Measurements from ENCODE around the gene BPIFB2.
A peak's percentile ranks its signal among the peaks of the same experiment; 100 is the strongest.
"Not testable (repeated sequence)": the region's sequence is repeated elsewhere in the genome, so short reads cannot be mapped to it uniquely, and the experiment has no call there.

BPIFB2 gene

DNA sequence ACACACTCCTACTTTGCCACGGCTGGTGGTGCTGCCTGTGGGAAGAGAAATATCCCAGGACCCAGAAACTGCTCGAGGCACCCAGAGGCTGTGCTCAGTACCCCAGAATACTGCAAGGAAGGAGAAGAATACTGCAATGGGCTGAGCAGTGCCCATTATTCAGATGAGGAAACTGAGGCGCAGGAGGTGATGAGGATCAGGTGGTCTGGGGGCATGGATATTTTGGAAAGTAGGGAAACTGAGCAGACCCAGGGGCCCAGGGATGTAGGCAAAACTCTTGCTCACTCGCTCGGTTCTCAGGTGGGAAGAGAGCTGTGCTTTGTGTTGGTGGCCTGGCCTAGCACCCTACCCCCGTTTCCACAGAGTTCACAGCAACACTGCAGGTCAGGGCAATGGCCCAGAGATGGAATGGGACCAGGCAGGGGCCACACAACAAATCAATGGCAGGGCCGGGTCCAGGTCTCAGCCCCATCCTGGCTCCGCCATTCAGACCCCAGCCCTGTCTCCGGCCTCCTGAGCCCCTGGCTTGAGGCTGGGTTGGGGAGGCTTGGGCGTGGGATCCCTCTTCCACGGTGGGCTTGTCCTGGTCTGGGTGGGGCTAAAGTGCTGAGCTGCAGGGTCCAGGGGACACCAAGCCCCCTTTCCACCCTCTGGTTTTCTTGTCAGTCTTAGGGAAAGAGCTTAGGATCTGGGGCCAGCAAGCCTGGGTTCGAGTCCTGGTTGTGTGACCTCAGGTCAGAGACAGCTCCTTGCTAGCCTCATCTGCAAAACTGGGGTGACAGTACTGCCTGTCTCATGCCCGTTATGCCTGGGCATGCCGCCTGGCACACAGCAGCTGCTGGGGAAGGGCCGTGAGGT lies 37.2 kb upstream of the BPIFB2 start:
- Histone ChIP-seq H3K4me3 (no peak overlapping the region), H3K27ac (peak overlapping the region in 18 of 21 experiments; percentile 21 to 96 (median 70))

DNA sequence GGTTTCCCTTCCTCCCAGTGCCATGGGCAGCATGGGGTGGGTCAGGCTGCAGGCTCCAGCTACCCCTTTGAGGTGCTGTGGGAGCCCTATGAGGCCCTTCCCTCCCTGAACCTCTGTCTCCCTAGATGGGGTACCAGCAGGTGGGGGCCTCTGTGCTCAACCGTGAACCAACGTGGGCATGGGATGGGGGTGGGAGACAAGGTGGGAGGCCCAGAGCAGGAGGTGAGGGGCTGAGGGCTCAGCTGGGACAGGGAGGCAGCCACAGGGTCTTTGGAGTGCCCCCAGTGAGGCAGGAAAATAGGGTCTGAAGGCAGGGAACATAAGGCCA lies 36.6 kb upstream of the BPIFB2 start:
- peak overlapping the region in 19 of 21 experiments; percentile 21 to 96 (median 70) for H3K27ac ChIP-seq
- H3K4me3 ChIP-seq, result no peak overlapping the region

DNA sequence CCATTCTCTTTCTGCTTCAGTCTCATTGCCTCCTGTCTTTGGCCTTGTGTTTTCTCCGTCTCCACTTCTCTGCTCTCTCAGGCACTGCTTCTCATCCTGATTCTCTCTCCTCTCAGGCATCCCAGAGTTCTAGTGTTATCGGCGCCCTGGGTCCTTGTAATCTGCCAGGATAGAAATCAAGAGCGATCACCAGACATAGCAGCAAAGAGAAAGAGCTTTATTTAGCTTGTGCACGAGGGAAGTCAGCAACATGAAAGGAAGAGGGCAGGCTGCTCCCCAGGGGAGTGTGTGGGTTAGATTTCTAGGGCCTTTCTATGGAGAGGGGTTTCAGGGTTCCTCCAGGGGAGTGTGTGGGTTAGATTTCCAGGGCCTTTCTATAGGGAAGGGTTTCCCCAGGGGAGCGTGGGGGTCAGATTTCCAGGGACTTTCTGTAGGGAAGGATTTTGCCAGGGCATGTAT lies 35.8 kb upstream of the BPIFB2 start:
- Histone ChIP-seq H3K27ac (peak overlapping the region in 17 of 21 experiments; percentile 21 to 96 (median 70)), H3K4me3 (no peak overlapping the region)

DNA sequence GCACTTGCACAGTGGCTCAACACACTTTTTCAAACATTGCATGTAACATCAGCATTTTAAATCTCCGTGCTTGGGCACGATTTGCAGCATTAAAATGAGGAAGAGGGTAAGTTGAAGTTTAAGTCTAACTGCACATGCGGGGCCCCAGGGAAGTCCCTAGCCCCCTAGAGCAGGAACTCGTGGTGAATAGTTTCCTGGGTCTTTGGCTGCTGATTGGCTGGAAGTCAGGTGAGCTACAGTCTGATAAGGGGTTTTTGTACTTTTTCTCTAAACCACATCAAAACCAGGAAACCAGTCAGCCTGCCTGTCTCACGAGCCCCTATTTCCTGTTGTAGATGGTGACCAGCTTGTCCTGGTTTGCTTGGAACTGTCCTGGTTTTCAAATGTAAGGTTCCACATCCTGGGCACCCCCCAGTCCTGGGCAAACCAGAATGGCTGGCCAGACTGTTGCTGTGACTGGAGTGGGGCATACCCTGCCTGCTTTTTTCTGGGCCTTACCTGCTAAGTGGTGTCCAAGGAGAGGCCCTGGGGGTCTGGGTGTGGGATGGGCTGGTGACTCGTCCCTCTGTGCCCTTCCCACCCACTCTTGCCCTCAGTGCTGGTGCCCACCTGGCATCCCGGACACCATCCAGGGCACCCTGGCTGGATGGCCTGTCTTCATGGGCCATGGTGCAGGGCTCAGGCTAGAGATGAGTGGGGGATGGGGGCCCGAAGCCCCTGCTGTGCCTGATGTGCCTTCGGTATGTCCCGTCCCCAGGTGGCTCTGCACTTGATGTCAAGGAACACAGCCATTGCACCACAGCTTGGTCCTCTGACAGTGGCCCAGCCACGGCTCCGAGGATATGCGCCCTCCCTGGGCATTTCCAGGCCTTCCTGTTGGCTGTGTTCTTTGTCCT lies 35.1 kb upstream of the BPIFB2 start:
- peak overlapping the region in 16 of 21 experiments; percentile 42 to 96 (median 72) for H3K27ac ChIP-seq

DNA sequence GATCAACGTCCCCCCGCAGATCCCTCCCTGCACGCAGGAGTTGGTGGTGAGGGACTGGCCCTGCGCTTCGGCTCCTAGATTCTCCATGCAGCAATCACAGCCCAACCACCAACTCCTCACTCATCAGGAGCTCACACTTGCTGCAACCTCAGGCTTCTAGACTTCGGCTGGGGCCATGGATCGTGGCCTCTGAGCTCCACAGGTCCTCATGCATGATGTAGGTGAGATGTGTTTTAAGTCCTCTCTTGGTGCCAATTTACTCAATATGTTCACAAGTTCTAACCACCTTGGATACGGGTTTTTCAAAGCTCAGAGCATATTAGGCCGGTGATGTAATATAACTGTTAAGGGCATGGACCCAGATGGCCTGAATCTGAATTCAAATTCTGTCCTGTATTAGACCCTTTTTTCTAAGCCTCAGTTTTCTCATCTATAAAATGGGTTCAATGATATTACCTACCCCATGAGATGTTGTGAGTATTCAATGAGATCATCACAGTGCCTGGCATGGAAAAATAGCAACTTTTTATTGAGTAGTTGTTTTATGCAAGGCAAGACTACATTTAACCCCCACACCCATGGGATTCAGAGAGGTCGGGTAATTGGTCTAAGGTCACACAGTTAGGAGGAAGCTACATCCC lies 34.3 kb upstream of the BPIFB2 start:
- peak overlapping the region in 10 of 21 experiments; percentile 42 to 96 (median 81) for H3K27ac ChIP-seq

More for the DNA sequence above, 35.1 kb upstream of the BPIFB2 start:
- H3K4me3 ChIP-seq, result no peak overlapping the region

DNA sequence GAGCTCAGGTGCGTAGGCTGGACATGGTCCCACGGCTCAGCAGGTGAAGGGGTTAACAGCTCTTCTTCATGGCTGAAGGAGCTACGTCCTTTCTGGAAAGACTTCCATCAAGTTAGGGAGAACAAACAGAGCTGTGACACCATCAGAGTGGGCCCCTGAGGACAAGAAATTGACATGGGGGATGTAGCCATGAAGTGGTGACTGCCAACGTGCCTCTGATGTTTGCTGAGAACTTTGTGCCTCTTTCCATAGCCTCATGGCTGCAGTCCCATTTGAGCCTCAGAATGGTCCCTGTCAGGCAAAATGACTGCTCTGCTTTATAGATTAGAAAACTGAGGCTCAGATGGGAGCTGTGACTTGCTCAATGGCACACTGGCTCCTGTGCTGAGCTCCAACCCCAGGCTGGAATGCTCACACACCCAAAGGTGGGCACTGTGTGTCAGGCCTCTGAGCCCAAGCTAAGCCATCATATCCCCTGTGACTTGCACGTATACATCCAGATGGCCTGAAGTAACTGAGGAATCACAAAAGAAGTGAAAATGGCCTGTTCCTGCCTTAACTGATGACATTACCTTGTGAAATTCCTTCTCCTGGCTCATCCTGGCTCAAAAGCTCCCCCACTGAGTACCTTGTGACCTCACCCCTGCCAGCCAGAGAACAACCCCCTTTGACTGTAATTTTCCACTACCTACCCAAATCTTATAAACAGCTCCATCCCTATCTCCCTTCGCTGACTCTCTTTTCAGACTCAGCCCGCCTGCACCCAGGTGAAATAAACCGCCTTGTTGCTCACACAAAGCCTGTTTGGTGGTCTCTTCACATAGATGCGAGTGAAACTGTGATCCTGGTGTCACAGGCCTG lies 33.1 kb upstream of the BPIFB2 start:
- H3K27ac ChIP-seq, result peak overlapping the region in 3 of 21 experiments; percentile 13 to 96 (median 84)
- not testable (repeated sequence) for H3K4me3 ChIP-seq

More for the DNA sequence above, 34.3 kb upstream of the BPIFB2 start:
- no peak overlapping the region for H3K4me3 ChIP-seq

GRCh38 chr20:32975121-32975520 lies 32.4 kb upstream of the BPIFB2 start:
- not testable (repeated sequence) for H3K4me3 ChIP-seq
- peak overlapping the region in 2 of 21 experiments; percentile 84 to 96 for H3K27ac ChIP-seq

DNA sequence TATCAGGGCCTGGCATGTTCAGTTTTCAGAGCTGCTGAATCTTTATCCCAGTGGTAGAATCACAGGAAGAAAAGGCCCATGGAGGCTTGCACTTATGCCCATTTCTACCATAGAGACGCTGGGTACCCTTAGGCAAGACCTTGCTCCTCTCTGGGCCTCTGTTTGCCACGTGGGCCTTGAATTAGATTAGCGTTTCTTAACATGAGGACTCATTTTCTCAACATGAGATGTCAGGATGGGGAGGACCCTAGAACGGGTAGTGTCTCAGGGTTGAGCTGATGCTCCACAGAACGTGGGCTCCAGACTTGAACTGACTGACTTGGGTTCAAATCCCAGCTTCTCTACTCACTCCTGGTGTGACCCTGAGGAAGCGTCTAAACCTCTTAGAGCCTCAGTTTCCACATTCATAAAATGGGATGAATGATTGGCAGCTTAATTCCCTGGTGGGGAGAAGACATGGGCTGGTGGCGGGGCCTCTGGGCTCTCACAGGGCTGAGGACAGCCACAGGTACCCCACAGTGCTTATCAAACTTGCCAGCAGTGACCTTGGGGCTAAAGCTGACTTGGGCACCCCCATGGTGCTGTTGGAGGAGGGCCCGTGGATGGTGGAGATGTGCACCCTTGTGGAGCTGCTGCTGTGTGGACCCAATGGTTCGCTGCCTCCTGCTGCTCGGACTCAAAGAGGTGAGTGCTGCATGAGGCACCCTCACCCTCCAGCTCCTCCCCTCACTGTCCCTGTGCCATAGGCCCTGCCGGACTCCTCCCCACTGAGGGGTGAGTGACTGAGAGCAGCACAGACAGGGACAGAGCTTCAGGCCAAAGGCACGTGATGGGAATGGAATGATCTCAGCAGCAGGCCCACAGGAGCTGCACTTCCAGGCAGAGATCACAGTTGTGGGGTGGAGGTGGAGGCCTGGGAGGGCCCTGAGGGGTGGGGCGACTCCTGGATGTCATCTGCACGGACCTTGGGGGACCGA lies 31.5 kb upstream of the BPIFB2 start:
- Histone ChIP-seq H3K27ac (peak overlapping the region in 3 of 21 experiments; percentile 17 to 77 (median 55)), H3K4me3 (no peak overlapping the region)

DNA sequence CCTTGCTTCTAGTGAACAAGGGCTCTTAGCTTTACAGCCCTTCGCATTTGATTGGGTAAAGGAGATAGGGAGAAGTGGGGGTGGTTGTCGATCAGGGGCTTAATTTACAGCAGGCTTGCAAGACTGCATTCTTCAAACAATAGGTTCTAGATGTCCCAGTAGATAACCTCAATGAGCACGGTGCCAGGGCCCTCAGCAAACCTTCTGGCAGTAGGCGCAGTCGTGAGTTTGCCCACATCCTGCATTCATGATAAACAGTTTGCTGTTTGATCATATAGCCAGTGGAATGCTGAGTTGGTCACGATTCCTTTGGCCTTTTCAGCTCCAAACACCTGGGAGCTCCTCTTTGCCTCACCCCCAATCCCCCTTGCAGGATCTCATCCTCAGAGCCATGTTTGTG lies 30.8 kb upstream of the BPIFB2 start:
- Histone ChIP-seq H3K27ac (peak overlapping the region in 4 of 21 experiments; percentile 8 to 77 (median 36)), H3K4me3 (no peak overlapping the region)

DNA sequence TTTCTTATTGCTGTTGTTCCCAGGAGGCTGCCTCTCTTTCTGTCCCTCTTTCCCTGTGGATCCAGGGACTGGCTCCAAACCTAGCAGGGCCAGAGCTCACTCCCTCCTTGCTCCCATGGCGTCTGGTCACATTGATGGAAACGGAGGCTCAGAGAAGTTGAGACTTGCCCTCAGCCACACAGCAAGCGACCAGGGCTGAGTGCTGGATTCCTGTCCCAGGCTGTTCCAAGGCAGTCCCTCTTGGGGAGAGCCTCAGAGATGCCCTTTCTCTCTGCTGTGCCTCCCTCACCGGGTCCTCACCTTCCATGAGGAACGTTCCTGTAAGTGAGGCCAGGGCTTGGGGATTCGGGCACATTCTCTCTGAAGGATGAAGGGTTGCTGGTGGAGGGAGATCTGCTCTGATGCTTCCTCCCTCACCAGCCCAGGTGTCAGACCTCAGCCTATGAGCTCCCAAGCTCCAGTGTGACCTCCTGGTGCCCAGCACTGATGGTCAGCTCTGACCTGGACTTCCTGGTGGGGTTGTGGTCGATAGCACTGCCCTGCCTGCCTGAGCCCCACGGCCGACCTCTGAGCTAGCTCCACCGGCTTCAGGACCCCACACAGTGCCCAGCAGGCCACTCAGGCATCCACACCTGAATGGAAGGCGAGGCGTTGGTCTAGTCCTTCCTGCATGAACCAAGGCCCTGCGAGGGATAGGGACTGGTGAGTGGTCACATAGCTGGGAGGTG lies 30.1 kb upstream of the BPIFB2 start:
- Histone ChIP-seq H3K27ac (peak overlapping the region in 3 of 21 experiments; percentile 8 to 77 (median 17)), H3K4me3 (no peak overlapping the region)

- peak overlapping the region in 1 of 21 experiments; percentile 77 for H3K27ac ChIP-seq
- H3K4me3 ChIP-seq, result no peak overlapping the region
Measured at GRCh38 chr20:32978009-32978335, 29.5 kb upstream of the BPIFB2 start.

DNA sequence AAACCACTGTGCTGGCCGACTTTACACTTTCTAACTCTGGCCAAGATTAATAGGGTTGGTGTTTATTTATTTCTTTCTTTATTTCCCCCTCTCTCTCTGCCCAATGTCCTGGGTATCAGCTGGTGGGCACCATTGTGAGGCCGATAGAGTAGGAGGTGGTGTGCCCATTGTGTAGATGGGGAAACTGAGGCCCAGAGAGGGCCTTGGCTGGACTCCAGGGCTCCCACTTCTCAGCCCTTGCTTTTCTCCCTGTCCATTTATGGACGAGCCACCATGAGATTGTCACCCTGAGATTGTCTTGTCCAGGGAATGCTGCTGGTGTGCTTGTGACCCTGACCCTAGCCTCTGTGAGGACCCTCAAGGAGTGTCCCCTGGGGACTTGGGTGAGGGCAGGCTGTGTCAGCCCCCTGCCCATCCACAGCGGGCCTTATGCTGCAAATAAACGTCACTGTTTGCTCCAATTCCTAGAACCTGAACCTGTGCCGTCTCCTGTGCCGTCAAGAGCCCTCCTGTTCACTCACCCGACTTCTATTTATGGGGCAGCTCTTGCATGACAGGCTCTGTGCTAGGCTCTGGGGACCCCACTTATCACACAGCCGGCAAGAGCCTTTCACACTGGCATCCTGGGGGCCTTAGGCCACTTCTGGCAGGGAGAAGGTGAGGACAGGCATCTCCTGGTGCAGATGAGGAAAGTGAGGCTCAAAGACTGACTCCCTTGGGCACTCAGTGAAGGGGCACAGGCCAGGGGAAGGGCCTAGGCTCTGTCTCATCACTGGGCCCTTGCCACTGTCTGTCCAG lies 28.1 kb upstream of the BPIFB2 start:
- Histone ChIP-seq H3K27ac (no peak overlapping the region), H3K4me3 (no peak overlapping the region)

DNA sequence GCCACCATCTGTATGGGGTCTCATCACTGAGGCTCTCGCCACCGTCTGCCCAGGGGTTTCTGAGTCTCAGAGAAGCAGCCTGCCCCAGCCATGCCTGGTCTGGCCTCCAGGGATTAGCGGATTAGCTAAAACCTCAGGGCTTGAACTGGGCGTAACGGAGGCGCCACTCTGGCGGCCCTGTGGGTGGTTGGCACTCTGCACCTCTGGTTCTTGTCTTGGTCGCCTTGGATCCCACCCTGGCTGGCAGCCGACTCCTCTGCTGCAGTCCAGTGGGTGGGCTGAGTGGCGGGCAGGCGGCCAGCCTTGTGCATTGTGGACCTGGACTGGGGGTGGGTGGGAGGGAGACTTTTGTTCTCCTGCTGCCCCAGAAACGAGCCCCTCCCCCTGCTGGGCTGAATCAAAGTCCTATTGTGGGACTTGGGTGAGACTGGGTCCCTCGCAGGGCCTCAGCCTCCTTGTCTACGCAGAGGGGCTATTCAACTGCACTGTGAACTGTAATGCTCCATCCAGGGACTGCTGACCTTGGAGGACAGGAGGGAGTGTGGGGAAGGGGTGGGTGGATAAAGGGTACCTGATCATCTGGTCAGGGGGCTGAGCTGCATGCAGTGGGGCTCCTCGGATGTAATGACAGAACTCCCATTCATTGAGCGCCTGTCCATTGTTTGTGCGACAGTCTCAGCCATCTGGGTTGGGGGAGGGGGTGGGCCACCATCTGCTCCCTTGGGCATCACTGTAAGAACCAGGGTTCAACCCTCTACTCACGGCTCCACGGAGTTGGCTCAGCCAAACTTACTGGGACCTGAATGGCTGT lies 27.2 kb upstream of the BPIFB2 start:
- Histone ChIP-seq H3K27ac (no peak overlapping the region), H3K4me3 (no peak overlapping the region)

DNA sequence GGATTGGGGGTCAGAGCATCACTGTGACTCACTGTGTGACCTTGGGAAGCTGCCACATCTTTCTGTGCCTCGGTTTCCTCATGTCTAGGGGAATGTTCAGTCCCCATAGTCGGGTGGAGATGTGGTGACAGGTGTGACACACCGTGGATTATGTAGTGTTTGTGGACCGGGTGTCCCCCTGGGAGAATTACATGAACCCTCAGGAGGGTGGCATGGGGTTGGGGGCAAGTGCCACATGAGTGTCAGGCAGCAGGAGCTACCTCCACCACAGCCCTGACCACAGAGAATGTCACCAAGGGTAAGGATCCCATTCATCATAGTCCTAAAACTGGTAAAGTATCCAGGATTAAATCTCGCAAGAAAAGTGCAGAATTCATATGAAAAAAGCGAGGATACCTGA lies 26.5 kb upstream of the BPIFB2 start:
- H3K27ac ChIP-seq, result no peak overlapping the region
- H3K4me3 ChIP-seq, result no peak overlapping the region

DNA sequence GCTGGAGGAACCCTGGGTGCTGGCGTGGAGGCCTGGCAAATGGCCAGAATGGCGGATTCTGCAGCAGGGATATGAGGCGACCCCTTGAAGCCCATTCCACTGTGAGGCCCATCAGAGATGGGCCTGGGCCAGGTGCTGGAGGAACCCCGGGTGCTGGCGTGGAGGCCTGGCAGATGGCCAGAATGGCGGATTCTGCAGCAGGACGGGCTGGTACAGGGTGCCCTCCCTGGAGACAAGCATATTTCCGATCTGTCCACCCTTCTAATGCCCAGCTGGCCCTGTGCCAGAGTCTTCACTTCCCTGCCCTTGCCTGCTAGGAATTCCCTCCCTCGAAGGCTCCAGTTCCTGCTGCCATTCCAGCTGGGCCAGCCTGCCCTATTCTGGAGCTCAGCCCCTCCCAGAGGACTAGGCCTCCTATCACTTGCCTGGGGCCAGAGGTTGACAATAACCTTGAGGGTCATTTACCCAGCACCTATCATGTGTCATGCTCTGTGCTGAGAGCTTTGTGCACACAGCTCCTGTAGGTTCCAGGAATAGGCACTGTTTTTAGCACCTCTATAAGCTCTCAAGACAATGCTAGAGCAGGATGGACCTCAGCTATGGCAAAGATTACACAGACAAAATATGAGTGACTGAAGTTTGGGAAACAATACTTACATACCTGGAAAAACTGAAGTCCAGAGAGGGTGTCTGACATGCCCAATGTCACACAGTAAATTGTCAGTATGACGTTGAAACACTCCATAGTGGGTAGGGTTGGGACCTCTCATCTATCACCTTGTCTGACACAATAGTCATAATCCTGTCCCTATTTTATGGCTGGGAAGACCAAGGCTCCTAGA lies 24.7 kb upstream of the BPIFB2 start:
- Histone ChIP-seq H3K4me3 (no peak overlapping the region), H3K27ac (no peak overlapping the region)
